ENCODE results near the gene POLR3B.

- no peak for TF ChIP-seq CTCF (conservative IDR thresholded peaks at IDR 0.05 in 1 of 2, IDR thresholded peaks at IDR 0.05 in 1 of 2; ENCODE audit: extremely low read depth in 1 of 2, insufficient read depth in 1 of 2, low read depth in 1 of 2, low read length in 2 of 2)
- TF ChIP-seq EZH2 (IDR thresholded peaks at IDR 0.05; ENCODE audit: borderline replicate concordance, low read length): no peak
Measured at GRCh38 chr12:106317406-106318082, 40.0 kb upstream of the POLR3B start.

Data from mammary epithelial cell (primary cell).